ENCODE data around the gene KRT7. TPM values are rescaled to one million over a fixed set of nuclear protein-coding genes. Genes with fewer than 3 reads are reported as not detected.
A peak's percentile ranks its signal among the peaks of the same experiment; 100 is the strongest.

KRT7 gene
- total RNA-seq, 1 donor from 2014 or later = 664 TPM

- intact Hi-C loops (cut with DNase I) = no loop called here
- Histone ChIP-seq H3K36me3 (no peaks in the 10 kb centered on the region), H3K4me3 (no peak overlapping the region), H3K4me1 (peaks cover 40% of the 10 kb centered on the region), H3K27ac (peak overlapping the region; percentile 78), H3K9me3 (no peaks in the 10 kb centered on the region), H3K27me3 (no peaks in the 10 kb centered on the region)
- no peak for TF ChIP-seq CTCF (IDR thresholded peaks at IDR 0.05)
- DNase-seq = peak; percentile 77
- peak; percentile 83 for ATAC-seq
These were observed 35.4 kb upstream of the KRT7 start for GRCh38 chr12:52197371-52198231.

GRCh38 chr12:52198454-52199215 lies 34.4 kb upstream of the KRT7 start:
- H3K27me3 ChIP-seq = no peaks in the 10 kb centered on the region
- intact Hi-C loops (cut with DNase I) = no loop called here
- no peak for TF ChIP-seq CTCF (IDR thresholded peaks at IDR 0.05)
- H3K4me1 ChIP-seq = peaks cover 35% of the 10 kb centered on the region
- H3K9me3 ChIP-seq = no peaks in the 10 kb centered on the region
- peak; percentile 53 for ATAC-seq
- peak; percentile 78 for DNase-seq
- H3K36me3 ChIP-seq = no peaks in the 10 kb centered on the region
- H3K4me3 ChIP-seq = no peak overlapping the region
- peak overlapping the region; percentile 78 for H3K27ac ChIP-seq

- intact Hi-C loops (cut with DNase I) = no loop called here
These were observed 33.6 kb upstream of the KRT7 start for GRCh38 chr12:52199294-52199919.

GRCh38 chr12:52200086-52200780 lies 32.8 kb upstream of the KRT7 start:
- intact Hi-C loops (cut with DNase I) = no loop called here
- Histone ChIP-seq H3K36me3 (no peaks in the 10 kb centered on the region), H3K4me1 (peaks cover 26% of the 10 kb centered on the region), H3K27me3 (no peaks in the 10 kb centered on the region), H3K4me3 (no peak overlapping the region), H3K27ac (no peak overlapping the region), H3K9me3 (no peaks in the 10 kb centered on the region)
- DNase-seq = peak; percentile 54
- no peak for ATAC-seq
- TF ChIP-seq CTCF (IDR thresholded peaks at IDR 0.05) = no peak

More at GRCh38 chr12:52199294-52199919, 33.6 kb upstream of the KRT7 start:
- Histone ChIP-seq H3K4me1 (peaks cover 32% of the 10 kb centered on the region), H3K27me3 (no peaks in the 10 kb centered on the region), H3K4me3 (no peak overlapping the region), H3K27ac (peak overlapping the region; percentile 78), H3K36me3 (no peaks in the 10 kb centered on the region), H3K9me3 (no peaks in the 10 kb centered on the region)
- DNase-seq = no peak
- ATAC-seq = no peak
- no peak for TF ChIP-seq CTCF (IDR thresholded peaks at IDR 0.05)

GRCh38 chr12:52200781-52201450 lies 32.1 kb upstream of the KRT7 start:
- intact Hi-C loops (cut with DNase I) = no loop called here
- H3K36me3 ChIP-seq = no peaks in the 10 kb centered on the region
- no peaks in the 10 kb centered on the region for H3K9me3 ChIP-seq
- TF ChIP-seq CTCF (IDR thresholded peaks at IDR 0.05) = no peak
- no peaks in the 10 kb centered on the region for H3K27me3 ChIP-seq
- H3K27ac ChIP-seq = no peak overlapping the region
- H3K4me1 ChIP-seq = peaks cover 26% of the 10 kb centered on the region
- DNase-seq (peak; percentile 56), ATAC-seq (no peak)
- H3K4me3 ChIP-seq = no peak overlapping the region

All from upper lobe of right lung (tissue), 1 donor.